ENCODE measurements around the gene XPOT. TPM values are rescaled to one million over a fixed set of nuclear protein-coding genes. Genes with fewer than 3 reads are reported as not detected.
"Not testable (repeated sequence)": the region's sequence is repeated elsewhere in the genome, so short reads cannot be mapped to it uniquely, and the experiment has no call there.

XPOT gene, protein sequence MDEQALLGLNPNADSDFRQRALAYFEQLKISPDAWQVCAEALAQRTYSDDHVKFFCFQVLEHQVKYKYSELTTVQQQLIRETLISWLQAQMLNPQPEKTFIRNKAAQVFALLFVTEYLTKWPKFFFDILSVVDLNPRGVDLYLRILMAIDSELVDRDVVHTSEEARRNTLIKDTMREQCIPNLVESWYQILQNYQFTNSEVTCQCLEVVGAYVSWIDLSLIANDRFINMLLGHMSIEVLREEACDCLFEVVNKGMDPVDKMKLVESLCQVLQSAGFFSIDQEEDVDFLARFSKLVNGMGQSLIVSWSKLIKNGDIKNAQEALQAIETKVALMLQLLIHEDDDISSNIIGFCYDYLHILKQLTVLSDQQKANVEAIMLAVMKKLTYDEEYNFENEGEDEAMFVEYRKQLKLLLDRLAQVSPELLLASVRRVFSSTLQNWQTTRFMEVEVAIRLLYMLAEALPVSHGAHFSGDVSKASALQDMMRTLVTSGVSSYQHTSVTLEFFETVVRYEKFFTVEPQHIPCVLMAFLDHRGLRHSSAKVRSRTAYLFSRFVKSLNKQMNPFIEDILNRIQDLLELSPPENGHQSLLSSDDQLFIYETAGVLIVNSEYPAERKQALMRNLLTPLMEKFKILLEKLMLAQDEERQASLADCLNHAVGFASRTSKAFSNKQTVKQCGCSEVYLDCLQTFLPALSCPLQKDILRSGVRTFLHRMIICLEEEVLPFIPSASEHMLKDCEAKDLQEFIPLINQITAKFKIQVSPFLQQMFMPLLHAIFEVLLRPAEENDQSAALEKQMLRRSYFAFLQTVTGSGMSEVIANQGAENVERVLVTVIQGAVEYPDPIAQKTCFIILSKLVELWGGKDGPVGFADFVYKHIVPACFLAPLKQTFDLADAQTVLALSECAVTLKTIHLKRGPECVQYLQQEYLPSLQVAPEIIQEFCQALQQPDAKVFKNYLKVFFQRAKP
- 10 to 100 TPM; 54.7 to 85.5 (median 63.6) TPM for total RNA-seq

DNA sequence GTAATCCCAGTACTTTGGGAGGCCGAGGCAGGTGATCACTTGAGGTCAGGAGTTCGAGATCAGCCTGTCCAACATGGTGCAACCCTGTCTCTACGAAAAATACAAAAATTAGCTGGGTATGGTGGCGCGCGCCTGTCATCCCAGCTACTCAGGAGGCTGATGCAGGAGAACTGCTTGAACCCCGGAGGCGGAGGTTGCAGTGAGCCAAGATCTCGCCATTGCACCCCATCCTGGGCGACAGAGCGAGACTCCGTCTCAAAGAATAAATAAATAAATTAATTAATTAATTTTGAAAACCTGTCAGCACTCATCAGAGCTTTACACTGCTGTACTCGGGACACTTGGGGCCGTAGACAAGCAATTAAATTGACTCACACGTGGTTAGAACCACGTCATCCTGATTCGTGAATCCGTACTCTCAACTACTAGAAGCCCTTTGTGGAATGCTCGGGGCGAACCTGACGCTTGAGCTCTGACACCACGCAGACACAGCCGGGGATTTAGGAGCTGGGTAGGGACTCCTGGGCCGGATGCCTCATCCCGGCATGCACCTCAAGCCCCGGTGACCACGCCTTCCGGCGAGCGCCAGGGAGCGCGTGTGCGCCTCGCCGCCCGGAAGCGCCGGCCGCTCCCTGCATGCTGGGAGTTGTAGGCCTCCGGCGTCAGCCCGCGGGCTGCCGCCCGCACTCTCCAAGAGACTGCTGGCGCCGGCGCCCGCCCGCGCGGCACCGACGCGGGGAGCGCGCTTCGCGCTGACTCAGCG lies at the start of gene XPOT:
Gene XPOT, plus strand, starts transcription at position 686 of the 763 bp plus-strand sequence. CDS start 5,644 bp downstream, outside the sequence.
- H3K9me3 ChIP-seq: no peaks in the 10 kb centered on the region
- H3K27ac ChIP-seq: peak within 1 kb of the TSS; percentile 95 to 96 (median 96)
- DNase-seq: peak; percentile 94 to 95
- no peaks in the 10 kb centered on the region for H3K36me3 ChIP-seq
- H3K4me1 ChIP-seq: peaks cover 8 to 13% of the 10 kb centered on the region in 2 donors
- 27 to 33% methylated on average over 23 to 27 of the region's 60 CpGs for WGBS, 2 donors
- H3K4me3 ChIP-seq (replicated peaks in 1 of 3): peak within 1 kb of the TSS; percentile 71 to 99 (median 90)
- intact Hi-C loops (cut with DNase I): loop anchor here (5.0 kb wide), 1 partner anchor 48 kb away; the partner anchor contains the start of gene TBK1
- no peaks in the 10 kb centered on the region for H3K27me3 ChIP-seq
- TF ChIP-seq POLR2A (IDR thresholded peaks at IDR 0.05): peak in 1 of 2 donors; percentile 86
- TF ChIP-seq, protein P1, sequence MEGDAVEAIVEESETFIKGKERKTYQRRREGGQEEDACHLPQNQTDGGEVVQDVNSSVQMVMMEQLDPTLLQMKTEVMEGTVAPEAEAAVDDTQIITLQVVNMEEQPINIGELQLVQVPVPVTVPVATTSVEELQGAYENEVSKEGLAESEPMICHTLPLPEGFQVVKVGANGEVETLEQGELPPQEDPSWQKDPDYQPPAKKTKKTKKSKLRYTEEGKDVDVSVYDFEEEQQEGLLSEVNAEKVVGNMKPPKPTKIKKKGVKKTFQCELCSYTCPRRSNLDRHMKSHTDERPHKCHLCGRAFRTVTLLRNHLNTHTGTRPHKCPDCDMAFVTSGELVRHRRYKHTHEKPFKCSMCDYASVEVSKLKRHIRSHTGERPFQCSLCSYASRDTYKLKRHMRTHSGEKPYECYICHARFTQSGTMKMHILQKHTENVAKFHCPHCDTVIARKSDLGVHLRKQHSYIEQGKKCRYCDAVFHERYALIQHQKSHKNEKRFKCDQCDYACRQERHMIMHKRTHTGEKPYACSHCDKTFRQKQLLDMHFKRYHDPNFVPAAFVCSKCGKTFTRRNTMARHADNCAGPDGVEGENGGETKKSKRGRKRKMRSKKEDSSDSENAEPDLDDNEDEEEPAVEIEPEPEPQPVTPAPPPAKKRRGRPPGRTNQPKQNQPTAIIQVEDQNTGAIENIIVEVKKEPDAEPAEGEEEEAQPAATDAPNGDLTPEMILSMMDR (IDR thresholded peaks at IDR 0.05): no peak

DNA sequence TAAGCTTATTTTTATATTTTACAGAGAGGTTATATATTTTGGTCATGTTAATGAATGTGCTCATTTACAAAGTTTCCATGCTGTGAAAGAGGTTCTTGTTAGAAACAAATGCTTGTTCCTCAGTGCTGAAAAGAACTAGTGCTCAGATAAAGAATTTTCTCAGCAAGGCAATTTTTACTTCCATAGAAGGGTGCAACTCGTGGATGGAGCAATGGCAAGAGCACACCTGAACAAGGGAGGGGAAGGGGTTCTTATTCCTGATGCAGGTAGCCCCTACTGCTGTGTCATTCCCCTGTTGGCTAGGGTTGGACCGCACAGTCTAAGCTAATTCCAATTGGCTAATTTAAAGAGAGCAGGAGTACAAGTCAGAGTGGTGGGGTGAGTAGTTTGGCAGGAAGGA lies 48.0 kb upstream of the XPOT start:
- intact Hi-C loops (cut with DNase I); H3K27me3 ChIP-seq; DNase-seq; H3K9me3 ChIP-seq; H3K4me1 ChIP-seq; H3K36me3 ChIP-seq; H3K27ac ChIP-seq; H3K4me3 ChIP-seq (replicated peaks in 1 of 3): not testable (repeated sequence)
- WGBS, 2 donors: 88 to 96% methylated on average over 2 of the region's 2 CpGs

DNA sequence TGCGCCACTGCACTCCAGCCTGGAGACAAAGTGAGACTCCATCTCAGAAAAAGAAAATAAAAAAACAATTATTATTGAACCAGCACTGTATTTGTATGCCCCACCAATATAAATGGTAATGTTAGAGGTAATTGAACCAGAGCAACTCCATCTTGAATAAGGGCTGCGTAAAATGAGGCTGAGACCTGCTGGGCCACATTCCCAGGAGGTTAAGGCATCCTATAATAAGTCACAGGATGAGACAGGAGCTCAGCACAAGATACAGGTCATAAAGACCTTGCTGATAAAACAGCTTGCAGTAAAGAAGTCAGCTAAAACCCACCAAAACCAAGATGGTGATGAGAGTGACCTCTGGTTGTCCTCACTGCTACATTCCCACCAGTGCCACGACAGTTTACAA lies 43.0 kb upstream of the XPOT start:
- H3K27ac ChIP-seq; H3K4me1 ChIP-seq; H3K36me3 ChIP-seq; H3K27me3 ChIP-seq; H3K9me3 ChIP-seq; DNase-seq; intact Hi-C loops (cut with DNase I); H3K4me3 ChIP-seq (replicated peaks in 1 of 3): not testable (repeated sequence)
- 95 to 97% methylated on average over 3 of the region's 3 CpGs for WGBS, 2 donors

DNA sequence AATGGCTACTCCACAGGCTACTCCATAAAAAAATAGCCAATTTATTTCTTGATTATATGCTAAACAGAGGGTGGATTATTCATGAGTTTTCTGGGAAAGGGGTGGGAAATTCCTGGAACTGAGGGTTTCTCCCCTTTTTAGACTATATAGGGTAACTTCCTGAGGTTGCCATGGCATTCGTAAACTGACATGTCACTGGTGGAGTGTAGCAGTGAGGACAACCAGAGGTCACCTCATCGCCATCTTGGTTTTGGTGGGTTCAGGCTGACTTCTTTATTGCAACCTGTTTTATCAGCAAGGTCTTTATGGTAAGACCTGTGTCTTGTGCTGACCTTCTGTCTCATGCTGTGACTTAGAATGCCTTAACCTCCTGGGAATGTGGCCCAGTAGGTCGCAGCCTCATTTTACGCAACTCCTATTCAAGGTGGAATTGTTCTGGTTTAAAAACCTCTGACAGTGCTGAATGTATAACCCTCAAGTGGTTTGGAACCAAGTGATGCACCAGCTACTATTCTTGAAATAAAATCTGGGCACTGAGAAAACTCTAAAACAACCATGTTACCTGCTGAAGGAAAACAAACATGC lies 41.4 kb upstream of the XPOT start:
- WGBS, 2 donors: 92 to 95% methylated on average over 4 of the region's 4 CpGs
- H3K27ac ChIP-seq: no peak overlapping the region
- no peaks in the 10 kb centered on the region for H3K36me3 ChIP-seq
- no peaks in the 10 kb centered on the region for H3K27me3 ChIP-seq
- H3K4me3 ChIP-seq (replicated peaks in 1 of 3): no peak overlapping the region
- intact Hi-C loops (cut with DNase I): no loop called here
- no peaks in the 10 kb centered on the region for H3K9me3 ChIP-seq
- no peaks in the 10 kb centered on the region for H3K4me1 ChIP-seq
- TF ChIP-seq, protein P1 (IDR thresholded peaks at IDR 0.05): no peak
- no peak for TF ChIP-seq POLR2A (IDR thresholded peaks at IDR 0.05)
- DNase-seq: no peak

DNA sequence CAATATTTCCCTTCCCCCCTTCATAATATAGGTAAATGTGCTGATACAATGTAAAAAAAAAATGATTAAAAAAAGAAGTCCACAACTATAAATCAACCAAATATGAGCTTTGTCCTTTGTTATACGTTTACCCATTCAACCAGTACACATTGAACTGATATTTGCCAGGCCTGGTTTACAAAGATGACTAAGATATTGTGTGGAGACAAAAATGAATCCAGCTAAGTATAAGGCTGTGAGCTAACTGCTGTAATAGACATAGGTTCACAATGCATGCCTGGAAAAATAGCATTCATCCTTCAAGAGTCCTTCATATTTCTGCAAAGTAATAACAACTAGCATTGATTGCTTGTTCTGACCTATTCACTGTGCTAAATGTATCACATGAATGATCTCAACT lies 20.5 kb upstream of the XPOT start:
- TF ChIP-seq, protein P1 (IDR thresholded peaks at IDR 0.05): no peak
- TF ChIP-seq POLR2A (IDR thresholded peaks at IDR 0.05): no peak
- Histone ChIP-seq H3K27ac (no peak overlapping the region), H3K36me3 (no peaks in the 10 kb centered on the region), H3K9me3 (no peaks in the 10 kb centered on the region), H3K4me1 (peaks cover 0 to 3% of the 10 kb centered on the region in 2 donors), H3K4me3 (replicated peaks in 1 of 3) (no peak overlapping the region), H3K27me3 (no peaks in the 10 kb centered on the region)
- 96 to 98% methylated on average over 1 of the region's 1 CpG for WGBS, 2 donors
- intact Hi-C loops (cut with DNase I): no loop called here
- no peak for DNase-seq

All from thyroid gland (tissue), 4 donors.